Ureter (tissue), 1 donor: ENCODE measurements around the gene YARS2. TPM values are rescaled to one million over a fixed set of nuclear protein-coding genes. Genes with fewer than 3 reads are reported as not detected.
A peak's percentile ranks its signal among the peaks of the same experiment; 100 is the strongest.

Source experiments
- DNase-seq: peaks from one replicate; pipeline ENCODE4 v3.0.0-alpha.2; 2020; ENCODE audit warnings: low spot score
- total RNA-seq: library from RNA; stranded (reverse); gene quantifications from one replicate; pipeline ENCODE4 v1.2.4, GENCODE V29; 2023
- donor health status: DM: yes; HTN: yes; CAD: no.

The YARS2 gene
- total RNA-seq: 25.8 TPM

DNA sequence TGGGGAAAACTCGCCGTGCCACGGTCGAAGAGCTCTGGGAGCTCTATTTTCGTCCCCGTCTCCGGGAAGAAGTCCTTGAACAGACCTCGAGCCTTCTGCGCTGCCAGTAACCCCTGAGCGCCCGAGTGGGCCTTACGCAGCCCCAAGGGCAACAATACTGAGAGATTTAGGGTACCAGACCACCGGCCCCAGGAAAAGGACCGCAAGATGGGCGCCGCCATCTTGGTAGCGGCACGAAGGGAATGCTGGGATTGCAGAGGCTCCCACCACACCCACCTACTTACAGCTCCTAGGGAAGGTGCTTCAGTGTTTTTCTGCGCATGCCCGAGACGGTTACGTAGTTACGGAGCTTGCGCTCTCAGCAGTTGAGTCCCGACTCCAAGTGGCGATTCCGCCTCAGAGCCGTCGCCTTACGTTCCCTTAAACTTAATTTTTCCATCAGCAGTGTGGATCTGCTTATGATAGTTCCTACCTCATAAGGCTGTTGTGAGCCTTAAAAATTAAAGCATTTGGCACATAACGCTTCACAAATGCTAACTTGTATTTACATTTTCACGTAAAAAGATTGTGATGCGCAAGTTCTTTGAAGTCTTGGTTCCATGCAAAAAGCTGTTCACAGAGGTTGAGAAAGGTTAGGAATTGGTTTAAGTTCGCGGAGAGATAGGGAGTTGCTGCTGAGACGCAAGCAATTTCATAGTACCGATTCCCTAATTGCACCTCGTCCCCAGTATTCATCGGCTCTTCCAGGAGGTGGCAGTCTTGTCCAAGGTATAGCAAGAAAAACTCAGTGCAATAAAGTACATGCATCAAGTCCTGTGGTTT is at the start of gene YARS2:
YARS2 (minus strand) TSS at position 244 of the 822 bp plus-strand sequence; CDS start at position 221, 23 bp downstream.
- peak; percentile 95 for DNase-seq

DNA sequence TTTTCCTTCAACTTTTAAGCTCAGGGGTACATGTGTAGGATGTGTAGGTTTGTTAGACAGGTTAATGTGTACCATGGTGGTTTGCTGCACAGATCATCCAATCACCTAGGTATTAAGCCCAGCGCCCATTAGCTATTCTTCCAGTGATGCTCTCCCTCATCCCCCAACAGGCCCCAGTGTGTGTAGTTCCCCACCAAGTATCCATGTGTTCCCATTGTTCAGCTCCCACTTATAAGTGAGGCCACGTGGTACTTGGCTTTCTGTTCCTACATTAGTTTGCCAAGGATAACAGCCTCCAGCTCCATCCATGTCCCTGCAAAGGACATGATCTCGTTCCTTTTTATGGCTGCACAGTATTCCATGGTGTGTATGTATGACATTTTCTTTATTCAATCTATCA is 48.6 kb upstream of the YARS2 start:
- DNase-seq: no peak

DNA sequence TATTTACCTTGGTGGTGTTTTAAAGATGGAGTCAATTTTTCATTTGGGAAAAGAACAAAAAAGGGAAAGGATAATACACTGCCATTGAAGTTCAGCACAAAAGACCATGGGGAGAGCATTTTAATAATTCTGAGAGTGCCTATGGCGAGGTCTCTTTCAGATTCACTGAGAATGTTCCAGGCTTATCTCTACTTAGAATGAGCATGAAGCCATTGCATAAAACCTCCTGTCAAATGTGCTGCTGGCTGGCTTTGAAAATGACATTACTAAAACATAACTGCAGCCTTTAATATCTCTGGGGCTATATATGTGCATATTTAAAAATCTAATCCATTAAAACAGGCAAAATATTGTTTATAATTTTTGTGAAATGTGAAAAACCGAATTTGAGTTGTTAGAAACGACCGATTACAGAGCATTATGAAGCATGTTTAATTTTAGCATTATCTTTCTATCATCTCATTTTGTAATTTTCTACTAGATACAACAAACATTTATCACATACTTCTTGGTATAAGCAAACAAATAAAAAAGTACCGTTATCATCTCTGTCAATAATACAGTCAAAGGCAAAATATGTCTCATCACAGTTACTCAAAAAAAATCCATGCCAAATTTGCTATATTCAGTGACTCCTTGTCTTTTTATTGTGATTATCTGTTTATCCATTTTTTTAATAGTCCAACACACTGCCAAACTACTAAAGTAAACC is 45.7 kb upstream of the YARS2 start:
- DNase-seq: no peak

DNA sequence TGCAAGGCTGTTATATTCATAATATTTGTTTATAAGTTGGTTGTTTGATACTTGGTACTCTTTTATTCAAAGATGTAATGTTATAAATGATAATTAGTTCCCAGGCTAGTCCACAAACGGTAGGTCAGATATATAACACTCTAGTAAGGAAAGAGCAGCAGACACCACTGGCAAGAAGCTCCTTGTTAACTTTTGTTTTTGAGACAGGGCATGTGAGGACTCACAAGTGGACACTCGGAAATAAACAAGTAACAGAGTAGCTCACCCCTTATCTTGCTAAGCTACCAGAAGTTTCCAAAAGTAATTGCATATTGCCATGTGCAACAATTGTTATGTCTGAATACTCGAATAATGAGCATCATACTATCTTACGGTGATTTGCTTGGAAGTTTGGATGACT is 38.6 kb upstream of the YARS2 start:
- no peak for DNase-seq

DNA sequence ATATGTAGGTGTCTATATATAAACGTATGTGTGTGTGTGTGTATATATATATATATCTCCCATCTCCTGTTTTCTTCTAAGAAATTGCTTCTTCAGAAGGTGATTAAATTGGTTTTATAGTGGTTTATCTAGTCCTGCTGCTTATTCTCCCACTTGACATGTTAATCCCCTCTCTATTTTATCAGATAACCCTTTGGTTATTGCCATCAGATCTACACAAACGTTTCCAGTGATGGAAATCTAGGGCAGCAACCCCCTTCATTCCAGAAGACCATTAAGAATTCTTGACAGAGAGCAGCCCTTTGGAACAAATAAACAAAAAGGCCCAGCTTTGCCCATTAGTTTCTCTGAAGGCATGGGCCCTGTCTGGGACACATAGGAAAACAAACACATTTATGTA is 34.2 kb upstream of the YARS2 start:
- no peak for DNase-seq

DNA sequence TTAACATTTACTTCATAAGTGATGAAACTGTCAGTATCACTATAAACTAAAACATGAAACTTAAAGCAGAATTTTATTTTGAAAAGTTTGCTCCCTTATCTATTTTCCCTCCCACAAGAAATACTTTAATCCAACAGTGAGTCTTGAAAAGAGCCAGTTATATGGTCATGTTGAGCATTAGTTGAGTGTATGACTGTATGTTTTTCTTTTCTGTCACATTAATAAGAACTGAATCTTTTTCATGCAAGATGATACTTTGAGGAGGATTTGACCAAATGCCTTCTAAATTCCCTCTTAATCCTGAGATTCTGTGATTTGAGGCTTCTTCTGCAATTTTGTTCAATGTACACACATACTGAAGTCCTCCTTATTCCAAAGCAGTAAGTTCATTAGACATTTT is 33.7 kb upstream of the YARS2 start:
- no peak for DNase-seq

DNA sequence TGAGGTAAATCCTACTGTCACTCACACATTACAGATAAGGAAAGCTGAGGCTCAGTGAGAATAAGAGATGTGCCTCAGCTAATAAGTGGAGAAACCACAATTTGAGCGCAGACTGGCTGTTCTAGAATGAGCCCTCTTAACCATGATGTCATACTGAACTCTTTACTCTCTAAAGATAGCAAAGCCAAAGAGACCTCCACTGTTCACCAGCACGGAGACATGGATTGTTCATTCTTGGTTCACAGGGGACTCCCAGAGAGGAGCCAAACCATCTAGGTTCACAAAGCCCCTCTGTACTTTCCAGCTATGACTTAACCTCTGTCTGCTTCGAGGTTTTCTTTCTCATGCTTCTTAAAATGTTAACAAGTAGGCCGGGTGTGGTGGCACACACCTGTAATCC is 32.7 kb upstream of the YARS2 start:
- DNase-seq: no peak

DNA sequence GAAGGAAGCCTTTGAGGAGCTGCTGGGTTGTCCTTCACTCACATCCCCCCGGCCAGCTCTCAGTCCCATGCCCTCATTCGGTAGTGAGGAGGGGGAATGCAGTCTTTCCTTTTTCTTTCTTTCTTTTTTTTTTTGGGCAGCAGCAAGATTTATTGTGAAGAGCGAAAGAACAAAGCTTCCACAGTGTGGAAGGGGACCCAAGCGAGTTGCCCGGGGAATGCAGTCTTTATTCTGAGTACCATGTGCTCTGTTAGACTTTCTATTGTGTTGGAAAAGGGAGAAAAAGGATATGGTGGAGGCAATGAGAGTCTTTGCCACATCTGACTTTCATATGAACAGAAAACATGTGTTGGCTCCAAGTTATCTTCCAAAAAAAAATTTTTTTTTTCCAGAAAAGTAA is 29.9 kb upstream of the YARS2 start:
- DNase-seq: no peak

DNA sequence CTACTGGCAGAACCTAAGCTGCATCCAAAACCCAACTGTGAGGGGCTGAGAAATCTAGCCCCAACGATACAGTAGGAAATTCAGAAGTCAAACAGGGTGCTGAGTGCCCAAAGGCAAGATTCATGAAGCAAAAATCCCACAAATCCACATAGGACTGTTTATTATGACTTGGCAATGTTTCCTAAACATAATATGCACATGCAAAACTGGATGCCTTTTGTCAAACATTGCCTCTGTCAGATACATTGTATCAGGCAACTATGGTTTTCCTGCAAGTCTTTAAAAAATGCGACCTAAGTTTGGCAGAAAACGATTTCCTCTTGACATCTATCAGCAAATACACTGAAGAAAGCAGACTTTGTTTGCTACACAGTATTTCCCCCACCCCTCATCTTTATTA is 27.3 kb upstream of the YARS2 start:
- DNase-seq: no peak

DNA sequence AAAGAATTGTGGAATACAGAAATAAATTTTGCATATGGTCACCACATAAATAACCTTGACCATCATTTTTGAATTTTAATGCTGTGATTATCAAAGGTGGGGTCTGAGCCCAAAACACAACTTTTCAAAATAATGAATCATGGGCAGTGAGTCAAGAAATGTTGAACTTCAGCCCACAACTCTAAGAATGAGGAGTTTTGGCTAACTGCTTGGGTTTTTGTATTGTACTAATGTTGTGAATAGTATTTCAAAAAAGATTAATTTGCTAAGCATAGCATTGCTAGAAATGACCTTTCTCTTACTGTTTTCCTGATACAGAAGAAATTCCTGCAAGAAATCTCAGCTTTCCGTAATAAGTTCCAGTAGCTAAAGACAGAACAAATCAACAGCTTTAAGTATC is 24.4 kb upstream of the YARS2 start:
- DNase-seq: no peak

DNA sequence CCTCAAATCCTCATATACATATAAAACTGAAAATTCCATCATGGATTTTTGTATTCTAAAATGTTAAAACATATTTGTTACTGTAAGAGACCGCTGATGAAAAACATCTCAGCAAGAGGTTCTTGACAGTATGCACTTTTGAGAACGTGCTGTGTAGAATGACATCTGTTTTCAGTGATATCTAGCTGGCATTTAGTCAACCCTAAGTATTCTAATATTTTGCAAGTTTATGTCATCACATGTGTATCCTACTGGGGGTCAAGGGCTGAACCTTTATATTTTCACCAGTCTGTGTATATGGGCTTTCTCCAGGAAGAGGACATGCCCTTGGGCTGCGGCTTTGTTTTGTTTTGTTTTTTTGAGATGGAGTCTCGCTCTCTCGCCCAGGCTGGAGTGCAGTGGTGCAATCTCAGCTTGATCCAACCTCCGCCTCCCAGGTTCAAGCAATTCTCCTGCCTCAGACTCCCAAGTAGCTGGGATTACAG is 22.0 kb upstream of the YARS2 start:
- DNase-seq: no peak

DNA sequence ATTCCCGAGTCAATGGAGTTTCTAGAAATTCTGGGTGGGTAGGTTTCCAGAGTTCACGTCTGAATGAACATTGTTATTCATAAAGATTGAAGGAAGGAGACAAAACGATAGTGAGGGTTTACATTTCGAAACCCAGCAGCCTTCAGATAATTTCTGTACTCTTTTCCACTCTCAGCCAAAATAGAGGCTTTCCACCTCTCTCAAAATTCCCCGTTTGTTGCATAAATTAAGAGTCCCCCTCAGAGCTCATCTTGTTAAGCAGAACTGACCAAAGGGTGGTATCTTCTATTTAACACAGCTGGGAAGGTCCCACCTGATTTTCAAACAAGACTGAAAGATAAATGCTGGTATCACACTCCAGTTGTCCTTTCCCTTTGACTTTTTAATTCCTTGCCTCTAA is 21.5 kb upstream of the YARS2 start:
- DNase-seq: no peak

DNA sequence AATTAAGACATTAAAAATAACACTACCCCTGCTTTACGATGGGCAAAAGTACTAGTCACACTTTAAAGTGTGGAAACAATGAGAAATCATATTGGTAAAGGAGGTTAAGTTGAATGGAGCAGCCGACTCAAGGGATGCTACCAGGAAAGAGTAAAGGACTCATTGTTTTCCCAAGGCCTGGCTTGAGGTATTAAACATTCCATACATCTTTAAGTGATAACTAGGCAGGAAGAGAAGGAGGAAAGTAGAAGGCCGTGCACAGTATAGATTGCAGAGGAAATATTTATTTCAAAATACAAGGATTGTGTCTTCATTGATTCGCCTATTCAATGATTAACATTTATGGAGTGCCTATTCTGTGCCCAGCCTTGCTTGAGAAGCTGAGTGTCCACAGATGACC is 20.6 kb upstream of the YARS2 start:
- DNase-seq: no peak

DNA sequence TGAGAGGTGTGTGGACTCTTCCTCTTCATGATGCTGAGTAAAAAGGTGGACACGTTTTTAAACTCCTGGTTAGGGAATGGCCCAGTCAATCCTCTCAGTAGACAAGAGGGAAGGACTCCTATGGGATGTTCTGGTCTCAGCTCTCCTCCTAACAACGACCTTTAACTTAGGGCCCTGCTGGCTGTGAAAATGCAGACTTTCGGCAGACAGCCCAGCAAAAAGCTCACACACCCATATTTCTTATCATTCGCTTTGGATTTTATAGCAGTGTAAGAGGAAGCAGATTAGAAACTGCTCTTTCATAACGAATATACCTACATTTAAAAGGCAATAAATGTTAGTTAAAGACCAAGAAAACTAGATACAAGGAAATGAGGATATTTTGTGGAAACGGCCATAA is 18.0 kb upstream of the YARS2 start:
- DNase-seq: no peak

DNA sequence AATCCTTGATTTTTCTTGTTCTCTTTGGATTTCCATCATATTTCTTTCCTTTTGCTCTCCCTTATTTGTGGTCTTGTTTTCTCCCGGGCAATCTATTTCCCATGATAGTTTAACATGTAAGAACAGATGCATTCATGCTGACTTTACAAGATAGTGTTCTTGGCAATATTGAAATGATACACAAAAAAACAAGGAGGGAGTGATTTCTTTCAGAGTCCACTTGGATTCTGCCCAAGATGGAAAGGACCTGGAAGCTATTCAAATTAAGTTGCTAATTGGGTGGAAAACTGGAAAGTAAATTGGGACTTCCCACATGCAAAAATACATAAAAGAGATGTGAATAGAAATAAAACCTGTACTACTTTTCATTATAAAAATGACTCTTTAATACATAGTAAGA is 14.4 kb upstream of the YARS2 start:
- no peak for DNase-seq

DNA sequence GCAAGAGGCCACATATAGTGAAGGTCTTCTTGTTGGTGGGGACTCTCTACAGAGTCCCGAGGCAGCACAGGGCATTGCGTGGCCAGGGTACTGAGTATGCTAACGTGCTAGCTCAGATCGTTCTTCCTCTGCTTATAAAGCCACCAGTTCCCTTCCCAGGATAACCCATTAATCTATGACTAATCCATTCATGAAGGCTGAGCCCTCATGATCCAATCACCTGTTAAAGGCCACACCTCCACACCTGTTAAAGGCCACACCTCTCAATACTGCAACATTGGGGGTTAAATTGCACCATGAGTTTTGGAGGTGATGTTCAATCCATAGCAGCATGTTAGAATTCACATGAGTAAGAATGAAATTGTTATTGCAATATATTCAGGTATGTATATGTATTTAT is 12.8 kb upstream of the YARS2 start:
- DNase-seq: no peak

DNA sequence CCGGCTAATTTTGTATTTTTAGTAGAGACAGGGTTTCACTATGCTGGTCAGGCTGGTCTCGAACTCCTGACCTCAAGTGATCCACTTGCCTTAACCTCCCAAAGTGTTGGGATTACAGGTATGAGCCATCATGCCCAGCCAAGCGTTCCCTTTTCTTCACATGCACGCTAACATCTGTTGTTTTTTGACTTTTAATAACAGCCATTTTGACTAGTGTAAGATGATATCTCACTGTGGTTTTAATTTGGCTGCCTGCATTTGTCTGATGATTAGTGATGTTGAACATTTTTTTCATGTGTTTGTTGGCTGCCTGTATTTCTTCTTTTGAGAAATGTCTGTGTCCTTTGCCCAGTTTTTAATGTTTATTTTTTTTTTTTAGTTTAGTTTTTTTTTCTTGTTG is 10.2 kb upstream of the YARS2 start:
- DNase-seq: no peak

DNA sequence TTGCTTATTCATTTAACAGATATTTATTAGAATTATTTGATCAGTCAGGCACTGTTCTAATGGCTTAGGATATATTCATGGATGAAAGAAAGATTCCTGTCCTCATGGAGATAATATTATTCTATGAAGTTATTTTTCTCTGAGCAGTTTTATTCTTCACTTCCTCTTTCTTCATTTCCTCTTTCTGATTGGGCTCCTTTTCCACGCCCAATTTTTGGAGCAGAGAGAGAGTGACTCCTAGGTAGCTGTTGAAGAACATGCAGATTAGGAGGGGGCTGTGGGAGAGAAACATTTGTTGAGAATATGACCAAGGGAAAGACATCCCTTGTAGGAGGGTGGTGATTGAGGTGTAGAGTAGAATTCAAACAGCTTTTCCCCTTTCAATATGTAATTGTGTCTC is 6.0 kb upstream of the YARS2 start:
- no peak for DNase-seq

DNA sequence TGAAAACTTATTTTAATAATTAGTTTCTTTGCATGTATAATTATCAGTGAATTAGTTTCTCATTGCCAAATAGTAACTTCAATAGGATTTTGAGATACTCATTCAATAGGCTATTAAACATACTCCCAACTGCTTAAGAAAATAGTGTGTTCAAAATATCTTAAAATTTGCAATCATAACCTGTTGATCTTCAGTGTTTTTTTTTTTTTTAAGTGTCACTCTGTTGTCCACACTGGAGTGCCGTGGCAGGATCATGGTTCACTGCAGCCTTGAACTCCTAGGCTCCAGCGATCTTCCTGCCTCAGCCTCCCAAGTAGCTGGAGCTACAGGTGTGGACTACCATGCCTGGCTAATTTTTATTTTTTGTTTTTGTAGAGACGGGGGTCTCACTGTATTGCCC is 1.5 kb upstream of the YARS2 start:
- no peak for DNase-seq

DNA sequence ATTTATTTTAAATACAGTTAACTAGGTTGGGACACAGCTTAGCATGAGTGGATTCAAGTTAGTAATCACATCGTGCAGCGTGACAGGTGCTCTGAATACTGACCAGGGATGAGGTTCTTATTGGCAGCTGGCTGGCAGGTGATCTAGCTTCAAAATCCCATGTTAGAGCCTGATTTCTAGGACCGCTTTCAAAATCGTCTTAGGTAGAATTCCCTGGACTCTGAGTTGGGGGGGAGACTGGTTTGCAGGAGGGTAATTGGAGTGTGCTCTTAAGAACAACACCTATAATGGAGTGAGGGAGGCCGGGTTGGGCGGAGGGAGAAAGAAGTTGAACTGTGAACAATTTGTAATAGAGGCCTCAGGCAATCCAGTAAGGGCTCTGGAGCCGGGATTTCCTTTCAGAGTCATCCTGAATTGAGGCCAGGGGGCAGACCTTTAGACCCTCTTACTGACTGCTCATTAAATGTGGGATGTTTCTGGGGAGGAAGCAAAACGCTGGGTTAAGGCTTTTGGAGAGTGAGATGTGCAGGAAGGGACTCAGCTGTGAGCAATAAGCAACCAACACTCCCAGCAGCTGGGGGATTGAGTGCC is 874 bp upstream of the YARS2 start:
- DNase-seq: no peak

DNA sequence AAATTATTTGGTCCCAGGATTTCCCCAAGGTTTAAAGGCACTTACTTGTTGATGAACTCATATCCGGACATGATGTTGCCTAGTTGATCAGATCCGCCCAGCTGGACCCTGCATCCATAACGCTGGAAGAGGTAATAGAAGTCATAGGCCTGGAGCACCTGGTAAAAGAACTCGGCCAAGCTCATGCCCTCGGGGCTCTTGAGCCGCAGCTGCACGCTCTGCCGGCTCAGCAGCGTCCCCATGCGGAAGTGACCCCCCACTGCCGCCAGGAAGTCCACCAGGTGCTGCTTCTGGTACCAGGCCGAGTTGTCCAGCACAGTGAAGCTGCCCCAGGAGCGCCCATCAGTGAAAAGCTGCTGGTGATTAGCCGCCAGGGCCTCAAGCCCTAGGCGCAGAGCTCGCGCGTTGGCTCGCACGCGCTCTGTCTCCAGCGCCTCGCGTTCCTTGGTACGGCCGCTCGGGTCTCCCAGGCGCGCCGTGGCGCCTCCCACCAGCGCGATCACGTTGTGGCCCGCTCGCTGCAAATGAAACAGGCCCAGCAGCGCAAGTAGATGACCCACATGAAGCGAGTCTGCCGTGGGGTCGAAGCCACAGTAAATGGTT is 545 bp downstream of the YARS2 start:
- peak; percentile 77 for DNase-seq

DNA sequence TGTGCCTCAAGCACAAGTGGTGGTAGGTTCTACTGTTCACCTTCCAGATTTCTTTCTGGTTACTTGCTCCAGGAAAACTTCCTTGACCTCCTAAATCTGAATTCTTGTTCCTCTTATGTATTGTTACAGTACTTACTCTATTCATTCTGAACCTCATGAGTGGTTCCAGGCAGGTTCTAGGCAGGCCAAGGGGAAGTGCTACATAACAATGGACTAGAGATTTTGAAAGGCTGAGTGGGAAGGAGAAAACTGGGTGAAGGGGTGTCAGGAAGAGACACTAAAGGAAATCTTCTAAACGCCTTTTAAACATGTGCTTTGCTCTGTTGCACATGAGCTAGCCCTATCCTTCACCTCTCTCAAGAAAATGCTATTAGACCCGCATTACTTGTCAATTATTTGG is 1.6 kb downstream of the YARS2 start:
- no peak for DNase-seq

DNA sequence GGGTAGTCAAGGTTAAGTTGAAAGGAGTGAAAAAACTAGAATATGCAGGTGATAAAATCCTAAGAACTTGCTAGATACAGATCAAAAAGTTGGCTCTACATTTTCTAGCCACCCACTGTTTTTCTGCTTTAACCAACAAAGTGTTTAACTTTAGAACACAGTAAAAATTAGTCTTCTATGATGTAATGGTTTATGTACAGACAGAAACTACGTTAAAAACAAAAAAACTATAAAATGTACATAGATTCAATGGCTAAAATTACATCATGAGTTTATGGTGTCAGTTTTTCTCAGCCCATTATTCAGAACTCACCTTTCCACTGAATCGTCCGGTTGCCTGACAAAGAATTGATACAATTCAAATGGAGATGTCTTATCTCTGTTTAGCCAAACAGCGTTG is 2.1 kb downstream of the YARS2 start:
- no peak for DNase-seq
